Transverse colon (tissue), 4 donors: ENCODE measurements around the gene SHISAL1. TPM values are rescaled to one million over a fixed set of nuclear protein-coding genes. Genes with fewer than 3 reads are reported as not detected.

Experiments
- DNase-seq: peaks from one replicate; pipeline ENCODE4 v3.0.0-alpha.2; 2019
- H3K27ac ChIP-seq, 4 donors: fragments of 200-600 bp; sonication (generic); 2 replicates each; pipeline ENCODE4 v1.5.1; 2016 to 2018; ENCODE audit warnings: inconsistent platforms in 4 of 4
- H3K27me3 ChIP-seq: fragments of 200-600 bp; sonication (generic); 2 replicates; pipeline ENCODE4 v1.5.1; 2017; ENCODE audit warnings: inconsistent platforms
- H3K36me3 ChIP-seq, 4 donors: fragments of 200-600 bp; sonication (generic); 2 replicates each; pipeline ENCODE4 v1.5.1; 2017 to 2019; ENCODE audit warnings: inconsistent platforms in 4 of 4
- H3K4me1 ChIP-seq, 4 donors: fragments of 200-600 bp; sonication (generic); 2 replicates each; pipeline ENCODE4 v1.5.1; 2017 to 2020; ENCODE audit warnings: inconsistent platforms in 4 of 4
- H3K4me3 ChIP-seq, 4 donors: fragments of 200-600 bp; sonication (generic); 1 replicate in 1 of 4; 2 replicates in 3 of 4; pipeline versions ENCODE4 v1.5.1 to v1.6.1; 2017 to 2019; ENCODE audit warnings: inconsistent platforms in 4 of 4
- H3K9me3 ChIP-seq, 2 donors: fragments of 200-600 bp; sonication (generic); 2 replicates each; pipeline ENCODE4 v1.5.1; 2017 to 2019; ENCODE audit warnings: inconsistent platforms in 2 of 2
- CTCF ChIP-seq, 5 experiments: fragments of 200-600 bp in 3 of 5; fragments of 450-650 bp in 2 of 5; sonication (generic) in 3 of 5; IDR thresholded peaks; 1 replicate in 2 of 5; 2 replicates in 3 of 5; pipeline ENCODE4 v1.5.1; 2016 to 2017; ENCODE audit warnings: antibody characterized with exemption in 5 of 5, inconsistent platforms in 3 of 5, mild to moderate bottlenecking in 2 of 5, moderate library complexity in 1 of 5
- EP300 ChIP-seq: sonication (generic); formaldehyde crosslinking; IDR thresholded peaks from one replicate; pipeline ENCODE4 v1.6.1; 2017; ENCODE audit warnings: antibody characterized with exemption, low read depth
- POLR2A ChIP-seq: fragments of 450-650 bp; IDR thresholded peaks from one replicate; pipeline ENCODE4 v1.6.1; 2016; ENCODE audit warnings: antibody characterized with exemption, mild to moderate bottlenecking, moderate library complexity
- POLR2AphosphoS5 ChIP-seq, 3 donors: sonication (generic); formaldehyde crosslinking; IDR thresholded peaks; one replicate each; pipeline ENCODE4 v1.6.1; 2016; ENCODE audit warnings: antibody characterized with exemption in 3 of 3
- WGBS, 2 donors: methylation state at CpG; one replicate each; pipeline ENCODE4 v1.1.5; 2018; ENCODE audit warnings: low coverage in 1 of 2; 5-methylcytosine and 5-hydroxymethylcytosine counted together
- in situ Hi-C, 4 donors: fragments of 200-750 bp; cut with MboI; loops; one replicate each; pipeline versions ENCODE4 v1.15.0 to v1.15.1; 2017; ENCODE audit warnings: low sequenced_read_pairs in 3 of 4, low pct_ligation_motif_present in 1 of 4, low pct_unique_long_range_greater_than_20kb in 1 of 4
- intact Hi-C: fragments of 100-400 bp; cut with DNase I; formaldehyde crosslinking; loops from one replicate; pipeline ENCODE4 v1.15.1; 2023; ENCODE audit warnings: low total_unique reads
- total RNA-seq, 4 donors: library from RNA; depleted of rRNA; stranded (reverse); fragments of >200 nt; gene quantifications; one replicate each; pipeline ENCODE4 v1.1.0, GENCODE V29; 2016

Gene SHISAL1
- total RNA-seq, 4 donors from 2014 or later, result 1.9 to 4.6 (median 3.2) TPM

GRCh38 chr22:44335066-44335839 lies 22.5 kb upstream of the SHISAL1 start:
- no peak for DNase-seq
- Histone ChIP-seq H3K4me1 (peaks cover 2 to 11% (median 6%) of the 10 kb centered on the region in 4 donors), H3K4me3 (no peak overlapping the region), H3K27ac (no peak overlapping the region), H3K36me3 (no peaks in the 10 kb centered on the region), H3K9me3 (no peaks in the 10 kb centered on the region), H3K27me3 (peaks cover 30% of the 10 kb centered on the region)
- TF ChIP-seq POLR2A, result no peak
- no peak for TF ChIP-seq POLR2AphosphoS5 (IDR thresholded peaks at IDR 0.05)
- no peak for TF ChIP-seq EP300
- no peak for TF ChIP-seq CTCF (IDR thresholded peaks at IDR 0.05)
- intact Hi-C loops, result no loop called here
- 86 to 91% methylated on average over 9 of the region's 9 CpGs for WGBS, 2 donors
- in situ Hi-C loops, result no loop called here

- intact Hi-C loops, result no loop called here
- 78 to 90% methylated on average over 5 to 13 of the region's 13 CpGs for WGBS, 2 donors
Measured at GRCh38 chr22:44333847-44334635, 21.3 kb upstream of the SHISAL1 start.

GRCh38 chr22:44332946-44333345 lies 20.2 kb upstream of the SHISAL1 start:
- Histone ChIP-seq H3K27me3 (peaks cover 49% of the 10 kb centered on the region), H3K9me3 (no peaks in the 10 kb centered on the region), H3K4me1 (peaks cover 5 to 24% (median 13%) of the 10 kb centered on the region in 4 donors), H3K36me3 (no peaks in the 10 kb centered on the region), H3K4me3 (no peak overlapping the region), H3K27ac (no peak overlapping the region)
- 76% methylated on average over 8 of the region's 8 CpGs; no CpG with 5 or more reads in 1 of the 2 donors for WGBS, 2 donors
- in situ Hi-C loops (no loop called here), intact Hi-C loops (no loop called here)
- DNase-seq, result no peak
- TF ChIP-seq CTCF (IDR thresholded peaks at IDR 0.05) (no peak), POLR2A (no peak), EP300 (no peak), POLR2AphosphoS5 (IDR thresholded peaks at IDR 0.05) (no peak)

More at GRCh38 chr22:44333847-44334635, 21.3 kb upstream of the SHISAL1 start:
- no peaks in the 10 kb centered on the region for H3K9me3 ChIP-seq
- no peak overlapping the region for H3K27ac ChIP-seq
- peaks cover 5 to 22% (median 12%) of the 10 kb centered on the region in 4 donors for H3K4me1 ChIP-seq
- DNase-seq, result no peak
- in situ Hi-C loops, result no loop called here
- H3K27me3 ChIP-seq, result peaks cover 41% of the 10 kb centered on the region
- H3K4me3 ChIP-seq, result no peak overlapping the region
- no peaks in the 10 kb centered on the region for H3K36me3 ChIP-seq
- TF ChIP-seq CTCF (IDR thresholded peaks at IDR 0.05) (no peak), EP300 (no peak), POLR2A (no peak), POLR2AphosphoS5 (IDR thresholded peaks at IDR 0.05) (no peak)
